Epithelial cell of esophagus (primary cell): ENCODE results near the gene GAST.

Experiments
- DNase-seq: peaks from one replicate; pipeline ENCODE4 v3.0.0; 2010; ENCODE audit warnings: low read depth
- H3K4me3 ChIP-seq: 2 replicates; pipeline ENCODE4 v1.5.1; 2011; ENCODE audit warnings: mild to moderate bottlenecking, low read length, control low read depth
- CTCF ChIP-seq: IDR thresholded peaks from 2 replicates; pipeline ENCODE4 v1.5.1; 2011; ENCODE audit warnings: low read depth, mild to moderate bottlenecking, low read length, control low read depth, inconsistent platforms; ENCODE audit not compliant: insufficient read depth; ENCODE audit errors: missing control alignments

The GAST gene

GRCh38 chr17:41705271-41705991, 6.7 kb upstream of the GAST start:
- H3K4me3 ChIP-seq = no peak overlapping the region
- no peak for TF ChIP-seq CTCF
- no peak for DNase-seq

GRCh38 chr17:41707803-41708669, 4.1 kb upstream of the GAST start:
- no peak overlapping the region for H3K4me3 ChIP-seq
- TF ChIP-seq CTCF = no peak
- DNase-seq = no peak

GRCh38 chr17:41710472-41711090, 1.6 kb upstream of the GAST start:
- peak; percentile 76 for DNase-seq
- H3K4me3 ChIP-seq = no peak overlapping the region
- no peak for TF ChIP-seq CTCF

- TF ChIP-seq CTCF = no peak
- DNase-seq = peak; percentile 94
Observed at GRCh38 chr17:41717408-41718286, 5.5 kb downstream of the GAST start.

GRCh38 chr17:41718287-41718645, 6.1 kb downstream of the GAST start:
- TF ChIP-seq CTCF = no peak
- no peak for DNase-seq
- no peak overlapping the region for H3K4me3 ChIP-seq

More at GRCh38 chr17:41717408-41718286, 5.5 kb downstream of the GAST start:
- no peak overlapping the region for H3K4me3 ChIP-seq

- H3K4me3 ChIP-seq = no peak overlapping the region
- no peak for DNase-seq
- no peak for TF ChIP-seq CTCF
Observed at GRCh38 chr17:41722231-41722630, 10.1 kb downstream of the GAST start.
